K562 (cell line): Measurements from ENCODE around the gene PPP1R3G. TPM values are rescaled to one million over a fixed set of nuclear protein-coding genes. Genes with fewer than 3 reads are reported as not detected.

ENCODE experiments used
- ASH1L ChIP-seq: fragments of 450-650 bp; IDR thresholded peaks from 2 replicates; pipeline ENCODE4 v1.6.1; 2018; ENCODE audit warnings: borderline replicate concordance, mild to moderate bottlenecking, low read depth; ENCODE audit not compliant: partially characterized antibody
- BRCA1 ChIP-seq, 2 experiments: fragments of 450-650 bp in 1 of 2; sonication (generic) in 1 of 2; formaldehyde crosslinking in 1 of 2; IDR thresholded peaks; 2 replicates each; pipeline versions ENCODE4 v1.5.0 to v1.6.1; 2017 to 2020; ENCODE audit warnings: mild to moderate bottlenecking in 1 of 2, missing genetic modification reagents in 1 of 2
- DIDO1 ChIP-seq: fragments of 450-650 bp; IDR thresholded peaks from 2 replicates; pipeline ENCODE4 v1.6.1; 2016; ENCODE audit warnings: low read depth, missing biosample characterization, missing genetic modification characterization
- HNRNPLL ChIP-seq: fragments of 200-400 bp; formaldehyde crosslinking; IDR thresholded peaks from 2 replicates; pipeline ENCODE4 v1.6.1; 2017; ENCODE audit warnings: low read length, low read depth, mild to moderate bottlenecking; ENCODE audit not compliant: poor library complexity, severe bottlenecking
- MECOM ChIP-seq: fragments of 250-450 bp; sonication (Bioruptor Pico); IDR thresholded peaks from 2 replicates; pipeline ENCODE4 v1.8.0; 2022; ENCODE audit warnings: inconsistent platforms
- RBM34 ChIP-seq: fragments of 200-400 bp; formaldehyde crosslinking; IDR thresholded peaks from 2 replicates; pipeline ENCODE4 v1.6.1; 2018; ENCODE audit warnings: low read length, borderline replicate concordance; ENCODE audit not compliant: insufficient read depth
- RFX1 ChIP-seq: fragments of 450-650 bp; IDR thresholded peaks from 2 replicates; pipeline ENCODE4 v1.6.1; 2016; ENCODE audit warnings: mild to moderate bottlenecking, moderate library complexity
- SMARCA5 ChIP-seq: fragments of 450-650 bp; IDR thresholded peaks from 2 replicates; pipeline ENCODE4 v1.6.1; 2016
- ZBTB8A ChIP-seq: fragments of 450-650 bp; IDR thresholded peaks from 2 replicates; pipeline ENCODE4 v1.6.1; 2018; ENCODE audit warnings: mild to moderate bottlenecking, moderate library complexity; ENCODE audit not compliant: partially characterized antibody
- ZKSCAN3 ChIP-seq: fragments of 250-450 bp; sonication (Bioruptor Pico); IDR thresholded peaks from 2 replicates; pipeline ENCODE4 v1.4.0; 2020
- ZNF311 ChIP-seq: fragments of 250-450 bp; sonication (Bioruptor Pico); IDR thresholded peaks from 2 replicates; pipeline ENCODE4 v1.4.0; 2020; ENCODE audit warnings: mild to moderate bottlenecking, moderate library complexity
- ZNF354B ChIP-seq: fragments of 250-450 bp; sonication (Bioruptor Pico); IDR thresholded peaks from 2 replicates; pipeline ENCODE4 v1.4.0; 2020
- ZNF707 ChIP-seq: fragments of 250-450 bp; sonication (Bioruptor Pico); conservative IDR thresholded peaks from 2 replicates; pipeline ENCODE4 v1.8.0; 2022; ENCODE audit warnings: inconsistent platforms, mild to moderate bottlenecking, moderate library complexity
- ZNF740 ChIP-seq, 3 experiments: fragments of 200-800 bp in 1 of 3; sonication (Bioruptor generic) in 1 of 3; sonication (generic) in 1 of 3; formaldehyde crosslinking in 1 of 3; IDR thresholded peaks; 2 replicates each; pipeline versions ENCODE4 v1.6.1 to v1.8.0; 2016 to 2022; ENCODE audit warnings: mild to moderate bottlenecking in 2 of 3, missing compliant biosample characterization in 2 of 3, missing genetic modification characterization in 2 of 3, missing genetic modification reagents in 1 of 3
- polyA plus RNA-seq, 8 experiments: library from polyadenylated mRNA; depleted of rRNA in 4 of 8; stranded (reverse) in 5 of 8; unstranded in 3 of 8; fragments of >200 nt; fragmentation: Nextera tagmentation in 2 of 8; fragmentation: Illumina TruSeq in 1 of 8; extraction: Ambion mirVana in 2 of 8; extraction: Trizol in 1 of 8; gene quantifications; 2 replicates each; pipeline versions ENCODE4 v1.2.1 to v1.2.3, GENCODE V29; 2011 to 2014; ENCODE audit warnings: inconsistent platforms in 1 of 8, missing spikeins in 1 of 8
- total RNA-seq, 7 experiments: library from RNA; depleted of rRNA in 6 of 7; stranded (reverse); fragments of >200 nt in 6 of 7; fragmentation: Illumina TruSeq in 2 of 7; extraction: Trizol in 2 of 7; gene quantifications; 2 replicates each; pipeline versions ENCODE4 v1.2.1 to v1.2.3, GENCODE V29; 2011 to 2021; ENCODE audit warnings: low replicate concordance in 1 of 7
- TF ChIP-seq, protein P1 (sequence below): fragments of 250-450 bp; sonication (Bioruptor Pico); IDR thresholded peaks from 2 replicates; pipeline ENCODE4 v1.4.0; 2020; ENCODE audit warnings: mild to moderate bottlenecking, moderate library complexity, borderline replicate concordance
- TF ChIP-seq, protein P2 (sequence below), 2 experiments: fragments of 200-800 bp in 1 of 2; sonication (Bioruptor generic) in 1 of 2; sonication (generic) in 1 of 2; formaldehyde crosslinking in 1 of 2; IDR thresholded peaks in 1 of 2; conservative IDR thresholded peaks in 1 of 2; 2 replicates each; pipeline versions ENCODE4 v1.5.0 to v1.6.1; 2016 to 2020; ENCODE audit warnings: missing compliant biosample characterization in 1 of 2, missing genetic modification characterization in 1 of 2, missing genetic modification reagents in 1 of 2
- TF ChIP-seq, protein P3 (sequence below): fragments of 150-350 bp; IDR thresholded peaks from 2 replicates; pipeline ENCODE4 v1.6.1; 2014; ENCODE audit warnings: low read depth, mild to moderate bottlenecking, low read length, borderline replicate concordance

PPP1R3G gene
- total and polyA plus RNA-seq, 9 of the 15 experiments (the other 6 are each of a cell fraction or from before 2014, with no cell fraction given), result 0.01 to 0.13 (median 0.01) TPM; not detected in 4

DNA sequence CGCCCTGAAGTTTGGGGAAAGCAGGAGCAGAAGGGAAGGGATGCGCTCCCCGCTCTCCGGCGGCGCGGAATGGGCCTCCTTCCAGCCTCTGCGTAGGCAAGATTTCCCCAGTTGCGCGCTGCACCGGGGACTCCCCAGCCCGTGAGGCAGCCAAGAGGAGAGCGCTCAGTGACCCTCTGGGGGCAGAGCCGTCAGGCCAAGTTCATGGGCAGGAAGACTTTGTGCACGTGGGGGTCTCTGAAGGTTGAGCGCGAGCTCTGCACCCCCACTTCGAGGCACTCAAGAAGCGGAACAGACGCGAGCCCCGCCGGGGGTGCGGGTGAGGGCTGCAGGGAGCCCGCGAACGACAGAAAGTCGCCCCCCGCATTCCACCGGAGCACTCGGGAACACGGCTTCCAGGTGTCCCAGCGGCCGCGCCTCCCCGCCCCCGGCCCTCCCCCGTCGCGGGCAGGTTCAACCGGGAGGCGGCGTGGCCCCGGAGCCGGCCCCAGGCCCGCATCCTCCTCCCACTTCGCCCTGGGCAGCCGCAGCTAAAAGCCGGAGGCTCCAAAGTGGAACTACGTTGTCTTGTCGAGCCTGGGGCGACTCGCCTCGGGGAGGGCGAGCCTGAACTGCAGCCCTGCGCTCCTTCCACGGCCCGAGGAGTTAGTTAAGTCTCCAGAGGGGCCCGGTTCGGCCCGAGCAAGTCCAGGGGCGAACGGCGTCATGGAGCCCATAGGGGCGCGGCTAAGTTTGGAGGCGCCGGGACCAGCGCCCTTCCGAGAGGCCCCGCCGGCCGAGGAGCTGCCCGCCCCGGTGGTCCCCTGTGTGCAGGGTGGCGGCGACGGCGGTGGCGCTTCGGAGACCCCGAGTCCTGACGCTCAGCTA is at the start of gene PPP1R3G (continued):
- TF ChIP-seq, protein P1, sequence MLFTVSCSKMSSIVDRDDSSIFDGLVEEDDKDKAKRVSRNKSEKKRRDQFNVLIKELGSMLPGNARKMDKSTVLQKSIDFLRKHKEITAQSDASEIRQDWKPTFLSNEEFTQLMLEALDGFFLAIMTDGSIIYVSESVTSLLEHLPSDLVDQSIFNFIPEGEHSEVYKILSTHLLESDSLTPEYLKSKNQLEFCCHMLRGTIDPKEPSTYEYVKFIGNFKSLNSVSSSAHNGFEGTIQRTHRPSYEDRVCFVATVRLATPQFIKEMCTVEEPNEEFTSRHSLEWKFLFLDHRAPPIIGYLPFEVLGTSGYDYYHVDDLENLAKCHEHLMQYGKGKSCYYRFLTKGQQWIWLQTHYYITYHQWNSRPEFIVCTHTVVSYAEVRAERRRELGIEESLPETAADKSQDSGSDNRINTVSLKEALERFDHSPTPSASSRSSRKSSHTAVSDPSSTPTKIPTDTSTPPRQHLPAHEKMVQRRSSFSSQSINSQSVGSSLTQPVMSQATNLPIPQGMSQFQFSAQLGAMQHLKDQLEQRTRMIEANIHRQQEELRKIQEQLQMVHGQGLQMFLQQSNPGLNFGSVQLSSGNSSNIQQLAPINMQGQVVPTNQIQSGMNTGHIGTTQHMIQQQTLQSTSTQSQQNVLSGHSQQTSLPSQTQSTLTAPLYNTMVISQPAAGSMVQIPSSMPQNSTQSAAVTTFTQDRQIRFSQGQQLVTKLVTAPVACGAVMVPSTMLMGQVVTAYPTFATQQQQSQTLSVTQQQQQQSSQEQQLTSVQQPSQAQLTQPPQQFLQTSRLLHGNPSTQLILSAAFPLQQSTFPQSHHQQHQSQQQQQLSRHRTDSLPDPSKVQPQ, result no peak
- TF ChIP-seq SMARCA5 (no peak), ZNF354B (CRISPR knock-in tag) (no peak), ASH1L (no peak), ZNF707 (CRISPR knock-in tag) (no peak), BRCA1 (IDR thresholded peaks at IDR 0.05) (no peak), BRCA1 (CRISPR knock-in tag; IDR thresholded peaks at IDR 0.05) (no peak), RFX1 (no peak), RBM34 (no peak), DIDO1 (tag) (no peak), ZNF311 (CRISPR knock-in tag) (no peak), ZBTB8A (no peak), ZKSCAN3 (CRISPR knock-in tag) (no peak), MECOM (CRISPR knock-in tag) (no peak), HNRNPLL (no peak), ZNF740 (CRISPR knock-in tag; IDR thresholded peaks at IDR 0.05) (peak; percentile 86), ZNF740 (tag; IDR thresholded peaks at IDR 0.05) (no peak)
- TF ChIP-seq, protein P2, sequence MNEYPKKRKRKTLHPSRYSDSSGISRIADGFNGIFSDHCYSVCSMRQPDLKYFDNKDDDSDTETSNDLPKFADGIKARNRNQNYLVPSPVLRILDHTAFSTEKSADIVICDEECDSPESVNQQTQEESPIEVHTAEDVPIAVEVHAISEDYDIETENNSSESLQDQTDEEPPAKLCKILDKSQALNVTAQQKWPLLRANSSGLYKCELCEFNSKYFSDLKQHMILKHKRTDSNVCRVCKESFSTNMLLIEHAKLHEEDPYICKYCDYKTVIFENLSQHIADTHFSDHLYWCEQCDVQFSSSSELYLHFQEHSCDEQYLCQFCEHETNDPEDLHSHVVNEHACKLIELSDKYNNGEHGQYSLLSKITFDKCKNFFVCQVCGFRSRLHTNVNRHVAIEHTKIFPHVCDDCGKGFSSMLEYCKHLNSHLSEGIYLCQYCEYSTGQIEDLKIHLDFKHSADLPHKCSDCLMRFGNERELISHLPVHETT (CRISPR knock-in tag; conservative IDR thresholded peaks at IDR 0.05 in 1 of 2, IDR thresholded peaks at IDR 0.05 in 1 of 2), result 0 out of 4 replicates have a peak, but pooled peaks of 1 of the 2 experiments have one; percentile 17
- TF ChIP-seq, protein P3, sequence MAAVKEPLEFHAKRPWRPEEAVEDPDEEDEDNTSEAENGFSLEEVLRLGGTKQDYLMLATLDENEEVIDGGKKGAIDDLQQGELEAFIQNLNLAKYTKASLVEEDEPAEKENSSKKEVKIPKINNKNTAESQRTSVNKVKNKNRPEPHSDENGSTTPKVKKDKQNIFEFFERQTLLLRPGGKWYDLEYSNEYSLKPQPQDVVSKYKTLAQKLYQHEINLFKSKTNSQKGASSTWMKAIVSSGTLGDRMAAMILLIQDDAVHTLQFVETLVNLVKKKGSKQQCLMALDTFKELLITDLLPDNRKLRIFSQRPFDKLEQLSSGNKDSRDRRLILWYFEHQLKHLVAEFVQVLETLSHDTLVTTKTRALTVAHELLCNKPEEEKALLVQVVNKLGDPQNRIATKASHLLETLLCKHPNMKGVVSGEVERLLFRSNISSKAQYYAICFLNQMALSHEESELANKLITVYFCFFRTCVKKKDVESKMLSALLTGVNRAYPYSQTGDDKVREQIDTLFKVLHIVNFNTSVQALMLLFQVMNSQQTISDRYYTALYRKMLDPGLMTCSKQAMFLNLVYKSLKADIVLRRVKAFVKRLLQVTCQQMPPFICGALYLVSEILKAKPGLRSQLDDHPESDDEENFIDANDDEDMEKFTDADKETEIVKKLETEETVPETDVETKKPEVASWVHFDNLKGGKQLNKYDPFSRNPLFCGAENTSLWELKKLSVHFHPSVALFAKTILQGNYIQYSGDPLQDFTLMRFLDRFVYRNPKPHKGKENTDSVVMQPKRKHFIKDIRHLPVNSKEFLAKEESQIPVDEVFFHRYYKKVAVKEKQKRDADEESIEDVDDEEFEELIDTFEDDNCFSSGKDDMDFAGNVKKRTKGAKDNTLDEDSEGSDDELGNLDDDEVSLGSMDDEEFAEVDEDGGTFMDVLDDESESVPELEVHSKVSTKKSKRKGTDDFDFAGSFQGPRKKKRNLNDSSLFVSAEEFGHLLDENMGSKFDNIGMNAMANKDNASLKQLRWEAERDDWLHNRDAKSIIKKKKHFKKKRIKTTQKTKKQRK, result no peak
